GM23248 (cell line): ENCODE measurements around the gene SHH. TPM values are rescaled to one million over a fixed set of nuclear protein-coding genes. Genes with fewer than 3 reads are reported as not detected.

Experiments used
- DNase-seq: peaks from one replicate; pipeline ENCODE4 v3.0.0-alpha.2; 2015
- H2AFZ ChIP-seq: fragments of 200-600 bp; sonication (generic); 2 replicates; pipeline ENCODE4 v1.6.1; 2016; ENCODE audit warnings: antibody characterized with exemption
- H3F3A ChIP-seq: fragments of 200-600 bp; sonication (generic); 2 replicates; pipeline ENCODE4 v1.6.1; 2016; ENCODE audit warnings: mild to moderate bottlenecking, antibody characterized with exemption, mixed run types; ENCODE audit not compliant: insufficient read depth
- H3K27ac ChIP-seq: fragments of 200-600 bp; sonication (generic); 2 replicates; pipeline ENCODE4 v1.5.1; 2016; ENCODE audit warnings: mild to moderate bottlenecking
- H3K27me3 ChIP-seq: fragments of 200-600 bp; sonication (generic); replicated peaks from 2 replicates; pipeline ENCODE4 v1.6.1; 2016; ENCODE audit warnings: mild to moderate bottlenecking; ENCODE audit not compliant: insufficient read depth
- H3K36me3 ChIP-seq: fragments of 200-600 bp; sonication (generic); 2 replicates; pipeline ENCODE4 v1.6.1; 2016; ENCODE audit warnings: low read depth, mild to moderate bottlenecking
- H3K4me1 ChIP-seq: fragments of 200-600 bp; sonication (generic); 2 replicates; pipeline ENCODE4 v1.6.1; 2016; ENCODE audit warnings: mild to moderate bottlenecking; ENCODE audit not compliant: insufficient read depth
- H3K4me2 ChIP-seq: fragments of 200-600 bp; sonication (generic); one replicate; pipeline ENCODE4 v1.6.1; 2016; ENCODE audit warnings: mild to moderate bottlenecking; ENCODE audit not compliant: unreplicated experiment
- H3K4me3 ChIP-seq: fragments of 200-600 bp; sonication (generic); 2 replicates; pipeline ENCODE4 v1.5.1; 2016; ENCODE audit warnings: mild to moderate bottlenecking
- H3K79me2 ChIP-seq: fragments of 200-600 bp; sonication (generic); 2 replicates; pipeline ENCODE4 v1.6.1; 2016; ENCODE audit warnings: mild to moderate bottlenecking; ENCODE audit not compliant: insufficient read depth
- H3K9ac ChIP-seq: fragments of 200-600 bp; sonication (generic); 2 replicates; pipeline ENCODE4 v1.6.1; 2016; ENCODE audit warnings: mild to moderate bottlenecking
- H3K9me2 ChIP-seq: fragments of 200-600 bp; sonication (generic); 2 replicates; pipeline ENCODE4 v1.6.1; 2016; ENCODE audit warnings: mixed run types, mild to moderate bottlenecking, moderate library complexity; ENCODE audit not compliant: insufficient read depth
- H3K9me3 ChIP-seq: fragments of 200-600 bp; sonication (generic); one replicate; pipeline ENCODE4 v1.6.1; 2017; ENCODE audit warnings: low read depth
- H4K20me1 ChIP-seq: fragments of 200-600 bp; sonication (generic); 2 replicates; pipeline ENCODE4 v1.6.0; 2016; ENCODE audit not compliant: insufficient read depth
- EZH2 ChIP-seq: fragments of 200-600 bp; sonication (generic); IDR thresholded peaks from 2 replicates; pipeline ENCODE4 v1.6.1; 2018; ENCODE audit warnings: antibody characterized with exemption, mild to moderate bottlenecking; ENCODE audit not compliant: insufficient read depth, poor library complexity, severe bottlenecking
- EZH2phosphoT487 ChIP-seq: fragments of 200-600 bp; sonication (generic); IDR thresholded peaks from 2 replicates; pipeline ENCODE4 v1.6.1; 2018; ENCODE audit warnings: antibody characterized with exemption, moderate library complexity, mild to moderate bottlenecking, low read depth; ENCODE audit not compliant: insufficient read depth
- WGBS, 2 experiments: methylation state at CpG; one replicate each; pipeline ENCODE4 v1.1.6; 2015 to 2017; ENCODE audit warnings: low lambda C conversion rate in 2 of 2, low coverage in 1 of 2; ENCODE audit errors: missing lambda C conversion rate in 2 of 2; 5-methylcytosine and 5-hydroxymethylcytosine counted together
- in situ Hi-C: fragments of 300-500 bp; cut with MboI; formaldehyde crosslinking; loops from 2 replicates; pipeline ENCODE4 v1.15.0; 2020
- polyA plus RNA-seq: library from polyadenylated mRNA; unstranded; fragments of >200 nt; fragmentation: Nextera tagmentation; extraction: Ambion mirVana; gene quantifications from 2 replicates; pipeline ENCODE4 v1.2.1, GENCODE V29; 2016
- total RNA-seq: library from RNA; depleted of rRNA; stranded (reverse); fragments of >200 nt; shearing (Covaris generic); gene quantifications from 2 replicates; pipeline ENCODE4 v1.2.3, GENCODE V29; 2014

SHH gene
- total and polyA plus RNA-seq, 2 experiments from 2014 or later = not detected

GRCh38 chr7:155813546-155814315, 1.5 kb upstream of the SHH start:
- Histone ChIP-seq H2AFZ (no peak overlapping the region), H3K4me1 (0 out of 2 replicates have a peak, but pooled peaks cover 3% of the 10 kb centered on the region), H3K27ac (no peak overlapping the region), H3K9me2 (no peaks in the 10 kb centered on the region), H3K36me3 (no peaks in the 10 kb centered on the region), H3K27me3 (peaks cover 58% of the 10 kb centered on the region), H3K79me2 (no peaks in the 10 kb centered on the region), H3F3A (no peaks in the 10 kb centered on the region), H3K9ac (no peak overlapping the region), H4K20me1 (no peaks in the 10 kb centered on the region), H3K4me2 (no peak overlapping the region), H3K4me3 (no peak overlapping the region), H3K9me3 (no peaks in the 10 kb centered on the region)
- 3 to 6% methylated on average over 19 of the region's 19 CpGs for WGBS, 2 experiments
- no peak for TF ChIP-seq EZH2phosphoT487
- no peak for TF ChIP-seq EZH2
- no peak for DNase-seq
- in situ Hi-C loops = no loop called here

DNA sequence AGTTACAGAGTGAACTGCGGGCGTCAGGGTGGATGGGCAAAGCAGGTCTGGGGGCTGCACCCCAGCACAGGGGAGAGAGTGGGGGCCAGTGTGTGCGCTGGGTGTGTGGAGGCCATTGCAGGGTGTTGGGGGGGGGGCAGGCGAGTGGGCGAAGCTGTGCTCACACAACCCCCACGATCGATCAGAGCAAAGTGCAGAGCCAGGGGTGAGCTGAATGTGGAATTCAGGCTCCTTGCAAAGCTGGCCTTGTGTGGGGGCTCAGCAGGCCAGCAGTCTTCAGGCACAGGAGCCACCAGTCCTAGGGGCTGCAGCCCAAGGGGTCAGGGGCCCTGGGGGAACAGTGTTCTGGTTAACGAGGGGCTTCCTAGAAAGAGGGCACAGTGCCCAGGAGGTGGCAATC, 862 bp upstream of the SHH start:
- H3K27me3 ChIP-seq = peaks cover 59% of the 10 kb centered on the region
- no peak overlapping the region for H3K4me3 ChIP-seq
- WGBS, 2 experiments = 0 to 3% methylated on average over 4 to 8 of the region's 8 CpGs
- no peak overlapping the region for H2AFZ ChIP-seq
- no peaks in the 10 kb centered on the region for H3K9me2 ChIP-seq
- 0 out of 2 replicates have a peak, but pooled peaks cover 3% of the 10 kb centered on the region for H3K4me1 ChIP-seq
- DNase-seq = no peak
- in situ Hi-C loops = no loop called here
- no peak overlapping the region for H3K4me2 ChIP-seq
- no peaks in the 10 kb centered on the region for H3F3A ChIP-seq
- H3K36me3 ChIP-seq = no peaks in the 10 kb centered on the region
- no peak overlapping the region for H3K27ac ChIP-seq
- no peak for TF ChIP-seq EZH2
- no peak for TF ChIP-seq EZH2phosphoT487
- H4K20me1 ChIP-seq = no peaks in the 10 kb centered on the region
- no peaks in the 10 kb centered on the region for H3K79me2 ChIP-seq
- no peak overlapping the region for H3K9ac ChIP-seq
- H3K9me3 ChIP-seq = no peaks in the 10 kb centered on the region

DNA sequence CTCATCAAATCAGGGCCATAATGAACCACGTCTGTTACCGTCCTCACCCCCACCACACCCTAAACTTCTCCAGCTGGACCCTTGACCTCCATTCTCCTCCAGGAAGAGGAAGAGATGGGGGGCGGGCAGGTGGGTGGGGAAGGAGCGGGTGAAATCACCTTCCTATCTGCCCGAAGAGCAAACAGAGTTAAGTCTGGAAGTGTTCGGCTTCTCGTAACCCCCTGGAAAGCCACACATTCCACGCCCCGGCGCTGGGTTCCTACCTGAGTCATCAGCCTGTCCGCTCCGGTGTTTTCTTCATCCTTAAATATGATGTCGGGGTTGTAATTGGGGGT, 736 bp downstream of the SHH start:
- Histone ChIP-seq H3K27ac (no peak overlapping the region), H3K9ac (no peak overlapping the region), H3K4me1 (0 out of 2 replicates have a peak, but pooled peaks cover 3% of the 10 kb centered on the region), H3K4me3 (peak overlapping the region; percentile 65), H3K4me2 (no peak overlapping the region), H3K79me2 (no peaks in the 10 kb centered on the region), H3K36me3 (no peaks in the 10 kb centered on the region), H3K9me3 (no peaks in the 10 kb centered on the region), H3K9me2 (no peaks in the 10 kb centered on the region), H4K20me1 (no peaks in the 10 kb centered on the region), H3F3A (no peaks in the 10 kb centered on the region), H3K27me3 (peaks cover 75% of the 10 kb centered on the region), H2AFZ (no peak overlapping the region)
- TF ChIP-seq EZH2phosphoT487 (no peak), EZH2 (no peak)
- 2% methylated on average over 13 of the region's 13 CpGs for WGBS, 2 experiments
- in situ Hi-C loops = no loop called here
- no peak for DNase-seq

GRCh38 chr7:155810770-155811559, 1.3 kb downstream of the SHH start:
- in situ Hi-C loops = no loop called here
- Histone ChIP-seq H4K20me1 (no peaks in the 10 kb centered on the region), H3K9me3 (no peaks in the 10 kb centered on the region), H3K4me3 (no peak overlapping the region), H3F3A (no peaks in the 10 kb centered on the region), H3K27ac (no peak overlapping the region), H3K9ac (no peak overlapping the region), H3K79me2 (no peaks in the 10 kb centered on the region), H3K27me3 (peaks cover 79% of the 10 kb centered on the region), H3K4me2 (no peak overlapping the region), H3K36me3 (no peaks in the 10 kb centered on the region), H3K9me2 (no peaks in the 10 kb centered on the region), H3K4me1 (0 out of 2 replicates have a peak, but pooled peaks cover 3% of the 10 kb centered on the region), H2AFZ (no peak overlapping the region)
- 0 out of 2 replicates have a peak, but pooled peaks have one; percentile 51 for TF ChIP-seq EZH2phosphoT487
- TF ChIP-seq EZH2 = no peak
- WGBS, 2 experiments = 4% methylated on average over 21 of the region's 21 CpGs
- no peak for DNase-seq
